GM18526 (cell line): ENCODE measurements around the gene PRAMEF4.
"Not testable (repeated sequence)": the region's sequence is repeated elsewhere in the genome, so short reads cannot be mapped to it uniquely, and the experiment has no call there.

ENCODE experiments used
- POLR2A ChIP-seq: IDR thresholded peaks from 3 replicates; pipeline ENCODE4 v1.6.1; 2011; ENCODE audit not compliant: insufficient read length; ENCODE audit errors: extremely low read depth

The PRAMEF4 gene

GRCh38 chr1:12886101-12886500 lies at the start of gene PRAMEF4:
Gene PRAMEF4, minus strand, starts transcription at chr1:12886201. Its CDS starts 2,807 bp downstream, at chr1:12883394.
- TF ChIP-seq POLR2A: not testable (repeated sequence)

GRCh38 chr1:12916310-12916709 lies 30.3 kb upstream of the PRAMEF4 start, which contains the start of gene PRAMEF7:
Gene PRAMEF7, plus strand, starts transcription at chr1:12916610. Its CDS starts 1,083 bp downstream, at chr1:12917693.
- TF ChIP-seq POLR2A: not testable (repeated sequence)

GRCh38 chr1:12898170-12898569 lies 12.2 kb upstream of the PRAMEF4 start, which contains the start of gene PRAMEF10:
Gene PRAMEF10, minus strand, starts transcription at chr1:12898270. Its CDS starts 2,423 bp downstream, at chr1:12895847.
- not testable (repeated sequence) for TF ChIP-seq POLR2A

- not testable (repeated sequence) for TF ChIP-seq POLR2A
These were observed 29.2 kb downstream of the PRAMEF4 start, which contains the start of gene PRAMEF2 for GRCh38 chr1:12856786-12857185. Gene PRAMEF2, plus strand, starts transcription at chr1:12857086. Its CDS starts 1,924 bp downstream, at chr1:12859010.

- TF ChIP-seq POLR2A: no peak
These were observed 34.2 kb downstream of the PRAMEF4 start for GRCh38 chr1:12851779-12852178.

GRCh38 chr1:12848620-12849019 lies 37.4 kb downstream of the PRAMEF4 start, which contains the start of gene HNRNPCL1:
Gene HNRNPCL1, minus strand, starts transcription at chr1:12848720. Its CDS starts 431 bp downstream, at chr1:12848289.
- not testable (repeated sequence) for TF ChIP-seq POLR2A

GRCh38 chr1:12831310-12831709 lies 54.7 kb downstream of the PRAMEF4 start, which contains the start of gene PRAMEF11:
Gene PRAMEF11, minus strand, starts transcription at chr1:12831410. Its CDS starts 2,621 bp downstream, at chr1:12828789.
- TF ChIP-seq POLR2A: not testable (repeated sequence)
